Measurements from ENCODE around the gene FTCD.

Gene FTCD

GRCh38 chr21:46124926-46125845 lies 30.2 kb downstream of the FTCD start:
- DNase-seq (ENCODE audit: low read depth in 4 of 4, low spot score in 1 of 4): no peak

DNA sequence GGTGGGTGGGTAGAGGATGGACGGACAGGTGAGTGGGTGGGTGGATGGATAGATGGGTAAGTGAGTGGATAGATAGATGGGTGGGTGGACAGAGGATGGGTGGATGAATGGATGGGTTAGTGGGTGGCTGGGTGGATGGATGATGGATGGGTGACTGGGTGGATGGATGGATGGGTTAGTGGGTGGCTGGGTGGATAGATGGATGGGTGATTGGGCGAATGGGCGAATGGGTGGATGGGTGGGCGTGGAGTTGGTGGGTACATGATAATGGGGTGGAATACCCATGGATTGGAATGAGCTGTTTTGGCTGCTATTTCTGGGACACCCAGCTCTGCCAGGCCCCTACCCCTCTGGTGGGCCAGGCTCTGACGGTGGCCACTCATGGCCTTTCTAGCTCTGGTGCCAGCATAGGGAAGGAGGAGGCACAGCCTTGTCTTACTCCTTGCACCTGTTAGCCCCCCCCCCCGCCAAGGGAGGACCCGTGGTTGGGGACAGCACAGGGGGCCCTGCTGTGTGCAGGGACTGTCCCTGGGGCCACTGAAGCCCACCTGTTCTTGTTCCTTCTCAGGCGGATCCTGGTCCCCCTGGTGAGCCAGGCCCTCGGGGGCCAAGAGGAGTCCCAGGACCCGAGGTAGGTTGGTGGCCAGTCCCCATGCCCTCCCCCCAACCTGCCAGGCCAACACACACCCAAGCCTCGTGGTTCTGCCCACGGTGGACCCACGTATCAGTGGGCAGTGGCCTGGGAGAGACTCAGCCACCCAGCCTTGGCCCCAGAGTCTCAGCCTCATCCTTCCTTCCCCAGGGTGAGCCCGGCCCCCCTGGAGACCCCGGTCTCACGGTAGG lies 31.1 kb downstream of the FTCD start:
- DNase-seq (ENCODE audit: low read depth in 4 of 4, low spot score in 1 of 4): no peak

- DNase-seq (ENCODE audit: low read depth in 4 of 4, low spot score in 1 of 4): no peak
These were observed 32.4 kb downstream of the FTCD start for GRCh38 chr21:46122758-46123683.

DNA sequence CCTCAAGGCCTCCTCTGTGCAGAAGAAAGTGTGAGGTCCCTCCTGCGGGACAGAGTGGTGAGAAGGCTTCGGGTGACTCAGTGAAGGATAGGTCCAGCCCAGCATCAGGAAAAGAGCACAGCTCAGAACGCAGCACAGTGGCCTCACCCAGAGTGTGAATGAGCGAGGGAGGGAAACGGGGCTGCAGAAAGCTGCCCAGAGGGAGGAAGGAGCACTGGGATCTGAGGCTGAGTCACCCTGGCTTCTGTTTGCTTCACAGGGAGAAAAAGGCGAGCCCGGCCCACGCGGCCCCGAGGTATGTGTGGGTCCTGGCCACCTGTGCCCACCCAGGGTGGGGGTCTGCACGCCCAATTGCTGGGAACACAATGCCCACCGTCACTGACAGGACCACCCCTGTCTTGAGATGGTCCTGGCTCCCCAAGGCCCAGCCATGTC lies 33.1 kb downstream of the FTCD start:
- no peak for DNase-seq (ENCODE audit: low read depth in 4 of 4, low spot score in 1 of 4)

- no peak for DNase-seq (ENCODE audit: low read depth in 4 of 4, low spot score in 1 of 4)
These were observed 33.8 kb downstream of the FTCD start for GRCh38 chr21:46121286-46122221.

GRCh38 chr21:46120301-46121285 lies 34.8 kb downstream of the FTCD start:
- DNase-seq (ENCODE audit: low read depth in 4 of 4, low spot score in 1 of 4): no peak

GRCh38 chr21:46119637-46120271 lies 35.6 kb downstream of the FTCD start:
- no peak for DNase-seq (ENCODE audit: low read depth in 4 of 4, low spot score in 1 of 4)

GRCh38 chr21:46119144-46119636 lies 36.2 kb downstream of the FTCD start:
- no peak for DNase-seq (ENCODE audit: low read depth in 4 of 4, low spot score in 1 of 4)

- DNase-seq (ENCODE audit: low read depth in 4 of 4, low spot score in 1 of 4): no peak
These were observed 36.8 kb downstream of the FTCD start for GRCh38 chr21:46118316-46119143.

DNA sequence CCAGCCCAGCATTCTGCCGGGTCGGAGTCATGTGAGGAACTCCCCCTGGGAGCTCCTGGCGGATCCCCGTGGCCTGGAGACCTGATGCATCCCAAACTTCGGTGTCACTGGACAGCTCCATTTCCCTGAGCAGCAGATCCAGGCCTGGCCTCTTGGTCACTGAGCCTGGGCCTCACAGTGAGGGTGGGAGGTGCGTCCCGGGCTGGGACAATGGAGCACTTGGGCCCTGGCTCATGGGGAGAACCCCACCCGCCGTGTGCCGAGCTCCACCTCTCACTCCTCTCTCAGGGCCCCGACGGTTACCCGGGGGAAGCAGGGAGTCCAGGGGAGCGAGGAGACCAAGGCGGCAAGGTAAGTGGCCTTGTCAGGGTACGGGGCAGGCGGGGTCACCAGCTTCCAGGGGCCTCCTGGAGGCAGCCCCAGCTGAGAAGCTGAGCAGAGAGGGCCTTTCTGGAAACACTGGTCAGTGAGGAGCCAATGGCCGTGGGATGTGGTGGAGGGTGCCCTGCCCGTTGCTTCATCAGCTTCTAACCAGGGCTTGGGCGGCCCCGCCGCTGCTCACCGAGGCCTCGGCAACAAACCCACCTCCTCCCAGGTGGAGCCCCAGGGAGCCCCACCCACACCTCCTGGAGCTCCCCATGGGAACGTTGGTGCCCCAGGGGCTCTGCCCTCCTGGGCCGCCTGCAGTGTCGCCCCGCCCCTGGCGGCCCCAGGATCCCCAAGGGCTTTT lies 37.6 kb downstream of the FTCD start:
- no peak for DNase-seq (ENCODE audit: low read depth in 4 of 4, low spot score in 1 of 4)

DNA sequence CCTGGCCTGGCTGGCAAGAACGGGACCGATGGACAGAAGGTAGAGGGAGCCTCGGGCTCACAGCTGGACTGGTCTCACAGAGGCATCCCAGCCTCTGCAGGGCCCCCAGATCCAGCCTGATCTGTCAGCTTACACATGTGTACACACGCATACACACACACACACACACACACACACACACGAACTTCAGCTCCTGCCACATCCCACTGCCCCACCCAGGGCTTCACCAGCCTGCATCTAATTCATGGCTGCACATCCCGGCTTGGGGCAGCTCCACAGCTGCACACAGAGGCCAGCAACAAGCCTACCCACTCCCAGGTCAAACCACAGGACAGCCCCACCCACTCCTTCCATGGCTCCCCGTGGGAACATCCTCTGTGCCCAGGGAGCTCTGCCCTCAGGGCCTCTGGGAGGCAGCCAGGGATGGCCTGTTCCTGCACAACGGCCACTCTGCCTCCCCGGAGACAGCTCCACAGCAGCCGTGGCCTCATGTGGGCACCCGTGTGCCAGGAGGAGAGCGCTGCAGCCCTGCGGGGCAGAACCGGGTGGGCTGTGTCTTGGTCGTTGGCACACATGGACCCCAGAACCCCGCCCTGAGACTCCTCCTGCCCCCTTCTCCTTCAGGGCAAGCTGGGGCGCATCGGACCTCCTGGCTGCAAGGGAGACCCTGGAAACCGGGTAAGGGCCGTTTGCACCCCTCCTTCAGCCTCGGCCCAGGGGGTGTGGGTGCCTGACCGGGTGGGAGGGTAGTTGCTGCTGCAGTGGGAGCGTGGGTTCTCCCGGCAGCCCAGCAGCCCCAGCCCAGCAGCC lies 38.4 kb downstream of the FTCD start:
- no peak for DNase-seq (ENCODE audit: low read depth in 4 of 4, low spot score in 1 of 4)

- no peak for DNase-seq (ENCODE audit: low read depth in 4 of 4, low spot score in 1 of 4)
These were observed 39.1 kb downstream of the FTCD start for GRCh38 chr21:46116189-46116775.

DNA sequence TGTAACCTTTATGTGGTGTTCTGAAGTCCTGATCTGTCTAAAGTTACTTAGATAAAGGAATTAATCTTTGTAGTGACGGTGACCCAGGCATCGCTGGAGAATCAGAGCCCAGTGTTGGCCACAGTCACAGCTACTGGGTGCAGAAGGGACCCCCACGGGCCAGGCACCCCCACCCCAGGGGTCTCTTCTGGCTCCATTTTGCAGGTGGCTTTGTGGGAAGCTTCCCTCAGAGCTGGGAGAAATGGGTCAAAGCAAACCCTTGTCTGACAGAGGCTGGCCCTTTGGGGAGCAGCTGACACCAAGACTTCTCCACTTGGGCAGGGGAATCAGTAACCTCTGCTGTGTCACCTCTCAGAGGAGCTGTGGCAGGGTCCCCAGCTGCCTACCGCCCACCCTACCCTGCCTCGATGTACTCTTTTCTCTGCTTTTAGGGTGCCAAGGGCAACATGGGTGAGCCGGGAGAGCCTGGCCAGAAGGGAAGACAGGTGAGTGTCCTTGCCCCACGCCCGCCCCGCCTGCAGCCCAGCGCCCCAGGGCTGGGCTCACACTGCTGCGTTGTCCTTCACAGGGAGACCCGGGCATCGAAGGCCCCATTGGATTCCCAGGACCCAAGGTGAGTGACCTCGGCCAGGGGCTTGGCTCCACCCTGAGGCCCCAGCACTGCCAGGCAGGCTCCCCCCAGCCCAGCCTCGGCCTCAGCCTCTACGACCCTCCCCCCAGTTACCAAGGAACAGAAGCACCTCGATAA lies 39.8 kb downstream of the FTCD start:
- DNase-seq (ENCODE audit: low read depth in 4 of 4, low spot score in 1 of 4): no peak

DNA sequence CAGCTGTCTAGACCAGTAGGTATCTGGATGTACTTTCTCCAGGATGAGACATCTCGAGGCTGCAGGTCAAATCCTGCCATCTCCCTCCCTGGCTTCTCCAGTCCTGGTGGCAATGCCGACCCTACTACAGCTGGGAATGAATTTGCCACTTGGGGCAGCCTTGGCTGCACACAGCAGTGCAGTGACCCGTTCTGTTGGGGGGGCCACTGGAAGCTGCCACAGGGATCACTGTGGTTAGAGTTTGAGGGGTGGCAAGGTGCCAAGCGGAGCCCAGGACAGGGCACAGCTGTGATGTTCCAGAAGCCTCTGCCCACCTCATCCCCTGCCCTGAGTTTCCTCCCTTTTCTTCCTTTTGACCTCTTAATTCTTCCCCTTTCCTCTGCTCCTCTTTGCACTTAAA lies 40.4 kb downstream of the FTCD start:
- DNase-seq (ENCODE audit: low read depth in 4 of 4, low spot score in 1 of 4): no peak
